ENCODE results near the gene CCNK. TPM values are rescaled to one million over a fixed set of nuclear protein-coding genes. Genes with fewer than 3 reads are reported as not detected.

The CCNK gene
- total and polyA plus RNA-seq, 10 donors = 11.8 to 58.3 (median 39.8) TPM

- no peaks in the 10 kb centered on the region for H3K9me3 ChIP-seq
- WGBS, 5 donors = 68 to 82% (median 78%) methylated on average over 6 of the region's 6 CpGs
- intact Hi-C loops (cut with DNase I; ENCODE audit: low total_unique reads) = no loop called here
- peak overlapping the region in 4 of 8 donors; percentile 12 to 56 (median 30) for H3K27ac ChIP-seq
- DNase-seq = no peak
- peaks cover 11 to 100% (median 98%) of the 10 kb centered on the region in 6 donors for H3K36me3 ChIP-seq
- H3K4me1 ChIP-seq = peaks cover 0 to 18% (median 8%) of the 10 kb centered on the region in 6 donors
- no peak overlapping the region for H3K4me3 ChIP-seq
- no peaks in the 10 kb centered on the region for H3K27me3 ChIP-seq (replicated peaks in 1 of 7)
- TF ChIP-seq POLR2AphosphoS5 (IDR thresholded peaks at IDR 0.05) (peak in 2 of 3 donors; percentile 55 to 74), CTCF (IDR thresholded peaks at IDR 0.05 in 8 of 11, conservative IDR thresholded peaks at IDR 0.05 in 3 of 11) (no peak)
Measured at GRCh38 chr14:99506276-99506675, 25.1 kb downstream of the CCNK start.

- DNase-seq = peak; percentile 65
- no peak for TF ChIP-seq POLR2AphosphoS5 (IDR thresholded peaks at IDR 0.05)
- TF ChIP-seq POLR2A (IDR thresholded peaks at IDR 0.05) = no peak
- TF ChIP-seq CTCF (IDR thresholded peaks at IDR 0.05 in 8 of 11, conservative IDR thresholded peaks at IDR 0.05 in 3 of 11) = no peak
- Histone ChIP-seq H3K36me3 (peaks cover 11 to 100% (median 94%) of the 10 kb centered on the region in 6 donors), H3K27me3 (replicated peaks in 1 of 7) (no peaks in the 10 kb centered on the region), H3K4me3 (no peak overlapping the region), H3K27ac (no peak overlapping the region), H3K4me1 (peaks cover 0 to 18% (median 8%) of the 10 kb centered on the region in 6 donors), H3K9me3 (no peaks in the 10 kb centered on the region)
- WGBS, 5 donors = 95 to 98% (median 96%) methylated on average over 13 of the region's 13 CpGs
- intact Hi-C loops (cut with DNase I; ENCODE audit: low total_unique reads) = no loop called here
Measured at GRCh38 chr14:99507860-99508640, 26.8 kb downstream of the CCNK start.

- Histone ChIP-seq H3K9me3 (no peaks in the 10 kb centered on the region), H3K36me3 (peaks cover 11 to 100% (median 86%) of the 10 kb centered on the region in 6 donors), H3K4me1 (peaks cover 0 to 18% (median 8%) of the 10 kb centered on the region in 6 donors), H3K27ac (no peak overlapping the region), H3K4me3 (no peak overlapping the region), H3K27me3 (replicated peaks in 1 of 7) (no peaks in the 10 kb centered on the region)
- TF ChIP-seq POLR2AphosphoS5 (IDR thresholded peaks at IDR 0.05) = peak in 1 of 3 donors; percentile 41
- no peak for TF ChIP-seq POLR2A (IDR thresholded peaks at IDR 0.05)
- 79 to 93% (median 89%) methylated on average over 23 of the region's 23 CpGs for WGBS, 5 donors
- intact Hi-C loops (cut with DNase I; ENCODE audit: low total_unique reads) = no loop called here
- DNase-seq = no peak
Measured at GRCh38 chr14:99508896-99509629, 27.9 kb downstream of the CCNK start.

GRCh38 chr14:99509871-99510555 lies 28.8 kb downstream of the CCNK start:
- Histone ChIP-seq H3K9me3 (no peaks in the 10 kb centered on the region), H3K36me3 (peaks cover 11 to 100% (median 77%) of the 10 kb centered on the region in 6 donors), H3K4me3 (no peak overlapping the region), H3K27ac (no peak overlapping the region), H3K4me1 (peaks cover 0 to 18% (median 8%) of the 10 kb centered on the region in 6 donors), H3K27me3 (replicated peaks in 1 of 7) (no peaks in the 10 kb centered on the region)
- intact Hi-C loops (cut with DNase I; ENCODE audit: low total_unique reads) = loop anchor here (10.0 kb wide), 1 partner anchor 375 kb away; no protein-coding TSS in a partner anchor
- 84 to 97% (median 92%) methylated on average over 12 to 27 of the region's 27 CpGs for WGBS, 5 donors
- no peak for TF ChIP-seq POLR2A (IDR thresholded peaks at IDR 0.05)
- no peak for TF ChIP-seq CTCF (IDR thresholded peaks at IDR 0.05 in 8 of 11, conservative IDR thresholded peaks at IDR 0.05 in 3 of 11)
- no peak for TF ChIP-seq POLR2AphosphoS5 (IDR thresholded peaks at IDR 0.05)
- DNase-seq = peak; percentile 72

Measured in spleen (tissue), 11 donors.